Measurements from ENCODE around the gene SOCS7. TPM values are rescaled to one million over a fixed set of nuclear protein-coding genes. Genes with fewer than 3 reads are reported as not detected.

The SOCS7 gene
- polyA plus RNA-seq, 3 donors = 0.14 to 13.2 (median 0.15) TPM

DNA sequence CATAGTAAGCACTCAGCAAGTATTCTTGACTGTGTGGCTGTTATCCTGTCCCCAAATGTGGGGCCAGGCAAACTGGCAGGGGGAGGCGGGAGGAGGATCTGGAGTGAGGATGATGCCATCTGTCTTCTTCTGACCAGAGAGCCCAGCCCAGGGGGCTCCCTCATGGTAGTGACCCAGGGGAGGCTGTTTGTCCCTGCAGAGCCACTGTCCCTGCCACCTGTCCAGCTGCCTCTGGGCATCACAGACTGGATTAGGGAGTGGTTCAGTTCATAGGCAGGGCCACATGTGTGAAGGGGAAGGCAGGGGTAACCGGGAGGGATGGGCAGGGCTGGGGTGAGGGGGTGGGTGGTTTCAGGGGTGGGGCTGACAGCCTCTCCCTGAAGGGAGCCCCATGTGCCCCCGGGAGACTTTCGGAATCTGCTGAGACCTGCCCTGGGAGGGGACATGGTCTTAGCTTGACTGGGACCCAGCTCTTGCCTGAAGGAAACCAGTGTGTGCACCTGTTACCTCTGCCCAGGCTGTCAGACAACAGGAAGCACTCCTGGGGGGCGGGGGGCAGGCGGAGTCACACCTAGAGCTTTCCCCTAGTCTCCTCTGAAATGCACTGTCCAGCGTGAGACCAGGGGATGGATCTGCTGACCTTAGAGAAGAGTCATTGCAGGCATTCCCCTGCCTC is 91.8 kb downstream of the SOCS7 start:
- Mint-ChIP-seq H3K4me1 (peaks cover 6% of the 10 kb centered on the region), H3K27ac (peak overlapping the region in 1 of 7 donors; percentile 18), H3K9me3 (no peaks in the 10 kb centered on the region), H3K36me3 (no peaks in the 10 kb centered on the region), H3K27me3 (ENCODE audit: low read depth in 3 of 3) (peaks cover 0 to 5% (median 3%) of the 10 kb centered on the region in 3 donors), H3K4me3 (no peak overlapping the region)
- no peak overlapping the region for H3K9ac ChIP-seq (ENCODE audit: insufficient read depth, low read length, poor library complexity, severe bottlenecking)
- no peak for DNase-seq
- H3K4me1 ChIP-seq (ENCODE audit: control insufficient read depth in 1 of 2, insufficient read depth in 2 of 2, low read length in 2 of 2) = no peaks in the 10 kb centered on the region
- intact Hi-C loops (cut with micrococcal nuclease) = no loop called here
- H3K27ac ChIP-seq (ENCODE audit: low read depth in 1 of 2, low read length in 2 of 2) = no peak overlapping the region
- H3K4me2 ChIP-seq (replicated peaks; ENCODE audit: extremely low read depth, low read length, poor library complexity, severe bottlenecking) = no peak overlapping the region
- H3K9me3 ChIP-seq (replicated peaks in 1 of 2; ENCODE audit: control insufficient read depth in 1 of 2, insufficient read depth in 1 of 2, low read length in 2 of 2) = no peaks in the 10 kb centered on the region
- H3K36me3 ChIP-seq (replicated peaks in 1 of 2; ENCODE audit: control insufficient read depth in 1 of 2, insufficient read depth in 2 of 2, low read length in 2 of 2) = no peaks in the 10 kb centered on the region
- H3K4me3 ChIP-seq (replicated peaks in 1 of 3; ENCODE audit: low read depth in 2 of 3, low read length in 3 of 3) = no peak overlapping the region
- no peak for TF ChIP-seq CTCF (IDR thresholded peaks at IDR 0.05)
- H3K27me3 ChIP-seq (ENCODE audit: control insufficient read depth in 2 of 2, insufficient read depth in 2 of 2, low read length in 2 of 2) = no peaks in the 10 kb centered on the region
- no peaks in the 10 kb centered on the region for H4K20me1 ChIP-seq (ENCODE audit: insufficient read depth, low read length)
- no peak overlapping the region for H2AFZ ChIP-seq (ENCODE audit: insufficient read depth, low read depth, low read length, poor library complexity, severe bottlenecking)
- H3K79me2 ChIP-seq (ENCODE audit: insufficient read depth, low read length) = no peaks in the 10 kb centered on the region
- WGBS (ENCODE audit: insufficient coverage) = 65% methylated on average over 3 of the region's 7 CpGs

DNA sequence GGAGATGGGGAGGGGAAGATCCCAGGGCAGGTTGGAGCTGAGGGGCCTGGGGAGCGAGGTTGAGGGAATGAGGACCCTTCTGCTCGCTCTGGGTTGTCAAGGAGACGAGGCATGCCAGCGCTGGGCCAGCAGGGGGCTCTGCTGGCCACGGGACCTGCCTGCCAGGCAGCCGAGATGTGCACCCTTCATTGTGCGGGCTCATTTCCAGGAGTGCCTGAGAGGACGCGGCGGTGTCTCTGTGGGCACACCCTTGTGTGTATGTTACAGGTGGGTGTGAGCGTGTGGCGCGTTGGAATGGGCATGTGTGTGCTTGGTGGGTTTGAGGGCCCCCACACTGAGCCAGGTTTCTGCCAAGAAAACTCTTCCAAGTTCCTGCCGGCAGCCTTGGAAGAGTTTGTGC is 92.5 kb downstream of the SOCS7 start:
- Histone ChIP-seq H3K36me3 (replicated peaks in 1 of 2; ENCODE audit: control insufficient read depth in 1 of 2, insufficient read depth in 2 of 2, low read length in 2 of 2) (no peaks in the 10 kb centered on the region), H3K27ac (ENCODE audit: low read depth in 1 of 2, low read length in 2 of 2) (no peak overlapping the region), H2AFZ (ENCODE audit: insufficient read depth, low read depth, low read length, poor library complexity, severe bottlenecking) (no peak overlapping the region), H4K20me1 (ENCODE audit: insufficient read depth, low read length) (no peaks in the 10 kb centered on the region), H3K9ac (ENCODE audit: insufficient read depth, low read length, poor library complexity, severe bottlenecking) (peak overlapping the region; percentile 21), H3K4me3 (replicated peaks in 1 of 3; ENCODE audit: low read depth in 2 of 3, low read length in 3 of 3) (no peak overlapping the region), H3K4me1 (ENCODE audit: control insufficient read depth in 1 of 2, insufficient read depth in 2 of 2, low read length in 2 of 2) (no peaks in the 10 kb centered on the region), H3K79me2 (ENCODE audit: insufficient read depth, low read length) (no peaks in the 10 kb centered on the region), H3K9me3 (replicated peaks in 1 of 2; ENCODE audit: control insufficient read depth in 1 of 2, insufficient read depth in 1 of 2, low read length in 2 of 2) (no peaks in the 10 kb centered on the region), H3K27me3 (ENCODE audit: control insufficient read depth in 2 of 2, insufficient read depth in 2 of 2, low read length in 2 of 2) (no peaks in the 10 kb centered on the region), H3K4me2 (replicated peaks; ENCODE audit: extremely low read depth, low read length, poor library complexity, severe bottlenecking) (no peak overlapping the region)
- WGBS (ENCODE audit: insufficient coverage) = 25% methylated on average over 13 of the region's 14 CpGs
- Mint-ChIP-seq H3K27me3 (ENCODE audit: low read depth in 3 of 3) (peaks cover 0 to 4% (median 3%) of the 10 kb centered on the region in 3 donors), H3K4me3 (no peak overlapping the region), H3K9me3 (no peaks in the 10 kb centered on the region), H3K4me1 (peaks cover 6% of the 10 kb centered on the region), H3K27ac (no peak overlapping the region), H3K36me3 (no peaks in the 10 kb centered on the region)
- peak; percentile 66 for TF ChIP-seq CTCF (IDR thresholded peaks at IDR 0.05)
- DNase-seq = peak in 1 of 3 donors; percentile 15
- intact Hi-C loops (cut with micrococcal nuclease) = no loop called here
